Gastrocnemius medialis (tissue), 4 donors: Measurements from ENCODE around the gene MRPL30. TPM values are rescaled to one million over a fixed set of nuclear protein-coding genes. Genes with fewer than 3 reads are reported as not detected.

Experiments
- ATAC-seq, 2 donors: fragments of 150-250 bp; one replicate each; pipeline ENCODE4 v1.9.1; 2016
- DNase-seq, 2 donors: peaks; one replicate each; pipeline ENCODE4 v3.0.0-alpha.2; 2019
- H3K27ac ChIP-seq, 4 donors: fragments of 200-600 bp; sonication (generic); 1 replicate in 1 of 4; 2 replicates in 3 of 4; pipeline ENCODE4 v1.5.1; 2016 to 2018; ENCODE audit warnings: mild to moderate bottlenecking in 2 of 4, moderate library complexity in 1 of 4
- H3K27me3 ChIP-seq, 3 donors: fragments of 200-600 bp; sonication (generic) in 2 of 3; 1 replicate in 1 of 3; 2 replicates in 2 of 3; pipeline versions ENCODE4 v1.5.1 to v1.6.0; 2016 to 2019; ENCODE audit warnings: mild to moderate bottlenecking in 1 of 3, moderate library complexity in 1 of 3
- H3K36me3 ChIP-seq, 2 donors: fragments of 200-600 bp; sonication (generic) in 1 of 2; one replicate each; pipeline ENCODE4 v1.5.1; 2017 to 2018
- H3K4me1 ChIP-seq, 2 donors: fragments of 200-600 bp; sonication (generic) in 1 of 2; one replicate each; pipeline ENCODE4 v1.5.1; 2016 to 2017; ENCODE audit warnings: mild to moderate bottlenecking in 2 of 2
- H3K4me3 ChIP-seq, 4 donors: fragments of 200-600 bp; sonication (generic) in 3 of 4; 1 replicate in 1 of 4; 2 replicates in 3 of 4; pipeline ENCODE4 v1.5.1; 2016 to 2019; ENCODE audit warnings: mild to moderate bottlenecking in 2 of 4
- H3K9me3 ChIP-seq, 3 donors: fragments of 200-600 bp; sonication (generic) in 2 of 3; 1 replicate in 1 of 3; 2 replicates in 2 of 3; pipeline ENCODE4 v1.5.1; 2016 to 2019
- CTCF ChIP-seq, 5 experiments: fragments of 450-650 bp in 3 of 5; fragments of 200-600 bp in 2 of 5; sonication (generic) in 2 of 5; IDR thresholded peaks in 4 of 5; conservative IDR thresholded peaks in 1 of 5; 1 replicate in 4 of 5; 2 replicates in 1 of 5; pipeline ENCODE4 v1.5.1; 2016 to 2019; ENCODE audit warnings: antibody characterized with exemption in 5 of 5, mild to moderate bottlenecking in 3 of 5, moderate library complexity in 3 of 5
- POLR2A ChIP-seq, 2 donors: fragments of 450-650 bp; IDR thresholded peaks; one replicate each; pipeline ENCODE4 v1.6.1; 2017; ENCODE audit warnings: antibody characterized with exemption in 2 of 2, mild to moderate bottlenecking in 2 of 2, moderate library complexity in 2 of 2
- in situ Hi-C, 4 donors: fragments of 200-750 bp; cut with MboI; loops; one replicate each; pipeline versions ENCODE4 v1.15.0 to v1.8.0; 2017; ENCODE audit warnings: low sequenced_read_pairs in 4 of 4
- intact Hi-C: fragments of 100-400 bp; cut with DNase I; formaldehyde crosslinking; loops from one replicate; pipeline ENCODE4 v1.15.1; 2023; ENCODE audit warnings: low total_unique reads
- total RNA-seq, 4 donors: library from RNA; depleted of rRNA; stranded (reverse); fragments of >200 nt; gene quantifications; one replicate each; pipeline versions ENCODE4 v1.1.0 to v1.2.3, GENCODE V29; 2016

The MRPL30 gene
- total RNA-seq, 4 donors from 2014 or later: 29.3 to 43.4 (median 35.5) TPM

GRCh38 chr2:99158599-99158998, 22.4 kb upstream of the MRPL30 start:
- no peak overlapping the region for H3K4me3 ChIP-seq
- H3K36me3 ChIP-seq: peaks cover 0 to 14% of the 10 kb centered on the region in 2 donors
- TF ChIP-seq CTCF (IDR thresholded peaks at IDR 0.05 in 4 of 5, conservative IDR thresholded peaks at IDR 0.05 in 1 of 5) (no peak), POLR2A (IDR thresholded peaks at IDR 0.05) (no peak)
- ATAC-seq (no peak), DNase-seq (no peak)
- H3K27ac ChIP-seq: no peak overlapping the region
- in situ Hi-C loops (no loop called here), intact Hi-C loops (loop anchor here (10.0 kb wide), 2 partner anchors 424 to 554 kb away; partner anchors contain the start of genes COA5, MGAT4A and UNC50)
- H3K9me3 ChIP-seq: no peaks in the 10 kb centered on the region
- H3K4me1 ChIP-seq: peaks cover 15 to 16% of the 10 kb centered on the region in 2 donors
- H3K27me3 ChIP-seq: no peaks in the 10 kb centered on the region

DNA sequence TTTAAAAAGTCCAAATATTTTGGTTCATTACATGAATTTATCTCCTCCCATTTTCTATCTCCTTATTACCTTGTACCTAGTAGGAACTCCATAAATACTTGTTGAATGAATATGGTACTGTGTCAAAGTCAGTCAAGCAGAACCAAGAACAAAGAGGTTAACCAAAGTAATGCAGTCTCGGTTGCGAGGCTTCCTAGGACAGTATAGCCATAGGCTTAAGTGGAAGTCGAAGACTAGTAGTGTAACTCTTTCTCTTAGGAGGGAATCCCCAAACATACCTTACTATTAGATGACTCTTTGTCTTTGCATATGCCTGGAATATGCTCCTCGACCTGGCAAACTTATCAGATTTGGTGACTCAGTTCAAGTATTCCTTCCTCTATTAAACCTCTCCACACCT, 21.4 kb upstream of the MRPL30 start:
- no peaks in the 10 kb centered on the region for H3K9me3 ChIP-seq
- peaks cover 0 to 14% of the 10 kb centered on the region in 2 donors for H3K36me3 ChIP-seq
- ATAC-seq (no peak), DNase-seq (no peak)
- in situ Hi-C loops: no loop called here
- peaks cover 8 to 9% of the 10 kb centered on the region in 2 donors for H3K4me1 ChIP-seq
- no peak overlapping the region for H3K27ac ChIP-seq
- no peak for TF ChIP-seq POLR2A (IDR thresholded peaks at IDR 0.05)
- TF ChIP-seq CTCF (IDR thresholded peaks at IDR 0.05 in 4 of 5, conservative IDR thresholded peaks at IDR 0.05 in 1 of 5): no peak
- H3K27me3 ChIP-seq: no peaks in the 10 kb centered on the region
- intact Hi-C loops: loop anchor here (10.0 kb wide), 2 partner anchors 425 to 555 kb away; partner anchors contain the start of genes COA5, MGAT4A and UNC50
- no peak overlapping the region for H3K4me3 ChIP-seq

DNA sequence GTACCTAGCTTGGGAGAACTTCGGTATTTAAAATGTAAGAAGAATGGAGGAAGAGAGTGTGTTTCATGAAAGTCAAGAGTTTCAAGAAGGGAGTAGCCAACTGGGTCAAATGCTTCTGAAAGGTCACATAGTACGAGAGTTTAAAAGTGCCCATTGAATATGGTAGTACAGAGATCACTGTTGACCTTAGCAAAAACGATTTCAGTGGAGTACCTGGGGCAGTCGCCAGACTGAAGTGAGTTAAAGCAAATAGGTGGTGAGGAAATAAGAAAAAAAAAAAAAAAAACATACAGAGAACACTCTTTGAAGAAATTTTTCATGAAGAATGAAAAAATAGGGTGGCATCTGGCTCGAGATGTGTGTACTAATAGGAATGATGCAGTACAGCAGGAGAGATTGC, 14.8 kb upstream of the MRPL30 start:
- Histone ChIP-seq H3K27me3 (no peaks in the 10 kb centered on the region), H3K36me3 (peaks cover 0 to 54% of the 10 kb centered on the region in 2 donors), H3K27ac (no peak overlapping the region), H3K4me1 (no peaks in the 10 kb centered on the region), H3K9me3 (no peaks in the 10 kb centered on the region), H3K4me3 (no peak overlapping the region)
- ATAC-seq (no peak), DNase-seq (no peak)
- TF ChIP-seq CTCF (IDR thresholded peaks at IDR 0.05 in 4 of 5, conservative IDR thresholded peaks at IDR 0.05 in 1 of 5) (no peak), POLR2A (IDR thresholded peaks at IDR 0.05) (no peak)
- in situ Hi-C loops (no loop called here), intact Hi-C loops (no loop called here)

- H3K9me3 ChIP-seq: no peaks in the 10 kb centered on the region
- ATAC-seq (no peak), DNase-seq (no peak)
- no peaks in the 10 kb centered on the region for H3K4me1 ChIP-seq
- in situ Hi-C loops (no loop called here), intact Hi-C loops (no loop called here)
- no peak overlapping the region for H3K27ac ChIP-seq
- no peak for TF ChIP-seq CTCF (IDR thresholded peaks at IDR 0.05 in 4 of 5, conservative IDR thresholded peaks at IDR 0.05 in 1 of 5)
- no peak for TF ChIP-seq POLR2A (IDR thresholded peaks at IDR 0.05)
- no peak overlapping the region for H3K4me3 ChIP-seq
- H3K36me3 ChIP-seq: peaks cover 0 to 62% of the 10 kb centered on the region in 2 donors
- no peaks in the 10 kb centered on the region for H3K27me3 ChIP-seq
These were observed 11.4 kb upstream of the MRPL30 start for GRCh38 chr2:99169534-99169933.
